Adrenal gland (tissue), 12 donors: ENCODE measurements around the gene PPP1R1C. TPM values are rescaled to one million over a fixed set of nuclear protein-coding genes. Genes with fewer than 3 reads are reported as not detected.

Source experiments
- DNase-seq, 7 donors: peaks; one replicate each; pipeline ENCODE4 v3.0.0-alpha.2; 2019 to 2020
- H3K27ac ChIP-seq, 5 donors: fragments of 200-600 bp; sonication (generic) in 4 of 5; 1 replicate in 3 of 5; 2 replicates in 2 of 5; pipeline versions ENCODE4 v1.5.1 to v1.8.0; 2016 to 2020; ENCODE audit warnings: mild to moderate bottlenecking in 1 of 5
- H3K27me3 ChIP-seq: fragments of 200-600 bp; 2 replicates; pipeline ENCODE4 v1.8.0; 2021
- H3K36me3 ChIP-seq, 2 donors: fragments of 200-600 bp; replicated peaks in 1 of 2; 1 replicate in 1 of 2; 2 replicates in 1 of 2; pipeline versions ENCODE4 v1.5.1 to v1.8.0; 2018 to 2022
- H3K4me1 ChIP-seq, 2 donors: fragments of 200-600 bp; replicated peaks in 1 of 2; 1 replicate in 1 of 2; 2 replicates in 1 of 2; pipeline versions ENCODE4 v1.5.1 to v1.8.0; 2018 to 2021
- H3K4me3 ChIP-seq, 4 donors: fragments of 200-600 bp; sonication (generic) in 3 of 4; one replicate each; pipeline ENCODE4 v1.5.1; 2016 to 2018
- H3K9me3 ChIP-seq, 3 donors: fragments of 200-600 bp; sonication (generic) in 1 of 3; replicated peaks in 1 of 3; 1 replicate in 2 of 3; 2 replicates in 1 of 3; pipeline versions ENCODE4 v1.5.1 to v1.8.0; 2016 to 2021
- CTCF ChIP-seq, 6 experiments: fragments of 450-650 bp in 4 of 6; fragments of 200-600 bp in 2 of 6; sonication (generic) in 1 of 6; IDR thresholded peaks; 1 replicate in 5 of 6; 2 replicates in 1 of 6; pipeline versions ENCODE4 v1.5.1 to v1.8.0; 2016 to 2021; ENCODE audit warnings: antibody characterized with exemption in 6 of 6, mild to moderate bottlenecking in 2 of 6, moderate library complexity in 1 of 6
- POLR2A ChIP-seq, 2 donors: fragments of 450-650 bp; IDR thresholded peaks; one replicate each; pipeline ENCODE4 v1.6.1; 2017; ENCODE audit warnings: antibody characterized with exemption in 2 of 2, mild to moderate bottlenecking in 2 of 2, moderate library complexity in 1 of 2
- WGBS, 4 donors: extraction: QIAGEN DNeasy Blood & Tissue Kit in 2 of 4; methylation state at CpG; one replicate each; pipeline versions ENCODE4 v1.1.5 to v1.1.7; 2013 to 2017; 5-methylcytosine and 5-hydroxymethylcytosine counted together
- intact Hi-C, 2 donors: fragments of 100-400 bp; cut with DNase I; formaldehyde crosslinking; loops; one replicate each; pipeline versions ENCODE4 v1.14.1 to v1.15.0; 2022 to 2023
- polyA plus RNA-seq, 3 donors: library from polyadenylated mRNA; stranded (reverse); fragments of 200-250 nt in 2 of 3; fragments of 350-450 nt in 1 of 3; fragmentation: Illumina TruSeq in 1 of 3; extraction: RNeasy Lipid Tissue Mini Kit (QIAGEN cat#74804) in 1 of 3; gene quantifications; one replicate each; pipeline ENCODE4 v1.2.3, GENCODE V29; 2013 to 2014
- total RNA-seq, 9 donors: library from RNA; depleted of rRNA in 4 of 9; stranded (reverse); fragments of >200 nt in 4 of 9; fragments of 120-200 nt in 1 of 9; fragmentation: NEBNext Ultra II Directional in 1 of 9; extraction: Animal tissue kit (Norgen Biotek cat#: 25700) in 1 of 9; gene quantifications; one replicate each; pipeline versions ENCODE4 v1.1.0 to v1.2.4, GENCODE V29; 2013 to 2023
- donor health status: healthy with polysubstance abuse.
- donor health status: Bipolar disorder and iron deficiency.
- donor health status: DM: yes; HTN: yes; CAD: no.
- donor health status: DM: no; HTN: no; CAD: no.
- donor health status: DM: no; HTN: no; CAD: no.
- donor health status: DM: yes; HTN: yes; CAD: no.

Gene PPP1R1C
- total and polyA plus RNA-seq, 12 donors, result 0.29 to 5.9 (median 1.4) TPM; not detected in 3

GRCh38 chr2:182078988-182079602 is 93.4 kb downstream of the PPP1R1C start:
- H3K9me3 ChIP-seq, result no peaks in the 10 kb centered on the region
- no peaks in the 10 kb centered on the region for H3K27me3 ChIP-seq
- H3K36me3 ChIP-seq, result no peaks in the 10 kb centered on the region
- peaks cover 0 to 10% of the 10 kb centered on the region in 2 donors for H3K4me1 ChIP-seq
- WGBS, 4 donors, result 80 to 82% (median 80%) methylated on average over 3 of the region's 3 CpGs
- H3K27ac ChIP-seq, result no peak overlapping the region
- H3K4me3 ChIP-seq, result no peak overlapping the region
- TF ChIP-seq CTCF (IDR thresholded peaks at IDR 0.05) (no peak), POLR2A (IDR thresholded peaks at IDR 0.05) (no peak)
- DNase-seq, result no peak
- intact Hi-C loops, result loop anchor here (5.0 to 10.0 kb wide), 2 partner anchors 334 to 337 kb away; no protein-coding TSS in a partner anchor

GRCh38 chr2:182080493-182080892 is 94.8 kb downstream of the PPP1R1C start:
- intact Hi-C loops, result no loop called here
- no peak overlapping the region for H3K27ac ChIP-seq
- DNase-seq, result no peak
- TF ChIP-seq POLR2A (IDR thresholded peaks at IDR 0.05), result no peak
- TF ChIP-seq CTCF (IDR thresholded peaks at IDR 0.05), result no peak
- H3K4me3 ChIP-seq, result no peak overlapping the region
- peaks cover 0 to 10% of the 10 kb centered on the region in 2 donors for H3K4me1 ChIP-seq
- H3K27me3 ChIP-seq, result no peaks in the 10 kb centered on the region
- no peaks in the 10 kb centered on the region for H3K36me3 ChIP-seq
- H3K9me3 ChIP-seq, result no peaks in the 10 kb centered on the region
- 76 to 86% (median 79%) methylated on average over 2 of the region's 2 CpGs for WGBS, 4 donors

- no peak overlapping the region for H3K27ac ChIP-seq
- no peaks in the 10 kb centered on the region for H3K27me3 ChIP-seq
- H3K4me3 ChIP-seq, result no peak overlapping the region
- no peak for TF ChIP-seq POLR2A (IDR thresholded peaks at IDR 0.05)
- TF ChIP-seq CTCF (IDR thresholded peaks at IDR 0.05), result no peak
- H3K36me3 ChIP-seq, result no peaks in the 10 kb centered on the region
- no peaks in the 10 kb centered on the region for H3K9me3 ChIP-seq
- 57 to 72% (median 63%) methylated on average over 4 of the region's 4 CpGs for WGBS, 4 donors
- intact Hi-C loops, result no loop called here
- H3K4me1 ChIP-seq, result peaks cover 0 to 10% of the 10 kb centered on the region in 2 donors
- DNase-seq, result no peak
These were observed 96.1 kb downstream of the PPP1R1C start for GRCh38 chr2:182081602-182082260.

GRCh38 chr2:182088681-182089320 is 103.1 kb downstream of the PPP1R1C start:
- DNase-seq, result no peak
- TF ChIP-seq POLR2A (IDR thresholded peaks at IDR 0.05) (no peak), CTCF (IDR thresholded peaks at IDR 0.05) (no peak)
- no peak overlapping the region for H3K4me3 ChIP-seq
- no peaks in the 10 kb centered on the region for H3K27me3 ChIP-seq
- no peaks in the 10 kb centered on the region for H3K36me3 ChIP-seq
- H3K9me3 ChIP-seq, result no peaks in the 10 kb centered on the region
- WGBS, 4 donors, result 51 to 71% (median 68%) methylated on average over 3 of the region's 3 CpGs
- H3K4me1 ChIP-seq, result no peaks in the 10 kb centered on the region
- no peak overlapping the region for H3K27ac ChIP-seq
- intact Hi-C loops, result no loop called here
